BJ (cell line): ENCODE measurements around the gene MGAT3. TPM values are rescaled to one million over a fixed set of nuclear protein-coding genes. Genes with fewer than 3 reads are reported as not detected.

ENCODE experiments used
- CTCF ChIA-PET: fragments of 350-600 bp; formaldehyde crosslinking; extraction: SDS; loops from one replicate; lab custom pipeline; 2021; ENCODE audit warnings: antibody characterized with exemption, inconsistent platforms; lab: Yijun Ruan, JAX
- POLR2A ChIA-PET: fragments of 300-600 bp; sonication (Branson Sonifier 250); formaldehyde crosslinking; extraction: SDS; loops from one replicate; lab custom pipeline; 2021; ENCODE audit warnings: antibody characterized with exemption; lab: Charles Lee
- DNase-seq: peaks from one replicate; pipeline ENCODE4 v3.0.0-alpha.2; 2011; ENCODE audit warnings: low read depth
- H3K27me3 ChIP-seq: 2 replicates; pipeline ENCODE4 v1.6.0; 2011; ENCODE audit warnings: low read length; ENCODE audit not compliant: control insufficient read depth, insufficient read depth
- H3K36me3 ChIP-seq: 2 replicates; pipeline ENCODE4 v1.5.1; 2011; ENCODE audit warnings: low read length; ENCODE audit not compliant: control insufficient read depth, insufficient read depth
- H3K4me3 ChIP-seq: 2 replicates; pipeline ENCODE4 v1.5.1; 2011; ENCODE audit warnings: low read depth, mild to moderate bottlenecking, control low read depth, low read length
- polyA plus RNA-seq: library from polyadenylated mRNA; depleted of rRNA; stranded (reverse); fragments of >200 nt; gene quantifications from 2 replicates; pipeline ENCODE4 v1.2.3, GENCODE V29; 2011
- TF ChIP-seq, protein P1 (sequence below): IDR thresholded peaks from 2 replicates; pipeline ENCODE4 v1.5.1; 2011; ENCODE audit warnings: low read depth, mild to moderate bottlenecking, control low read depth, inconsistent platforms, low read length, moderate library complexity; ENCODE audit not compliant: insufficient read depth

MGAT3 gene
- polyA plus RNA-seq, 1 experiment: 0.53 TPM

DNA sequence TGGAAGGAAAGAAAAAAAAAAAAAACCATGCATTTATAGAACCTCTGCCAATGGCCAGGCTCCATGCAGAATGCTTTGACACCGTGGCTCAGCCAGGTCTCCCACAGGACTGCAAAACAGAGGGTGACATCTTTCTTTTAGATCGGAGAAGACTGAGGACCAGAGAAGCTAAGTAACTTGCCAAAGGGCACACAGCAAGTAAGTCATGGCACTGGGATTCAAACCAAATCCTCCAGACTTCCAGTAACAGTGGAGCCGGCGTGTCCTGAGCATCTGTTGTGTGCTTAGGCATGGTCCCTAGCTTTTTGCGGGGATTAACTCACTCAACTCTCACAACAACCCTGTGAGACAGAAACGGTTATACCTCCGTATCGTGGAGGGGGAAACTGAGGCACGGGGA lies 20.7 kb downstream of the MGAT3 start:
- POLR2A ChIA-PET: no interaction called here
- DNase-seq: no peak
- Histone ChIP-seq H3K27me3 (peaks cover 2% of the 10 kb centered on the region; the same call in 1 of the 2 replicates), H3K4me3 (no peak overlapping the region), H3K36me3 (no peaks in the 10 kb centered on the region)
- CTCF ChIA-PET: interaction anchor here (1.6 kb wide), 1 partner anchor 17 kb away, joined by 6 read pairs; no protein-coding TSS in a partner anchor
- TF ChIP-seq, protein P1, sequence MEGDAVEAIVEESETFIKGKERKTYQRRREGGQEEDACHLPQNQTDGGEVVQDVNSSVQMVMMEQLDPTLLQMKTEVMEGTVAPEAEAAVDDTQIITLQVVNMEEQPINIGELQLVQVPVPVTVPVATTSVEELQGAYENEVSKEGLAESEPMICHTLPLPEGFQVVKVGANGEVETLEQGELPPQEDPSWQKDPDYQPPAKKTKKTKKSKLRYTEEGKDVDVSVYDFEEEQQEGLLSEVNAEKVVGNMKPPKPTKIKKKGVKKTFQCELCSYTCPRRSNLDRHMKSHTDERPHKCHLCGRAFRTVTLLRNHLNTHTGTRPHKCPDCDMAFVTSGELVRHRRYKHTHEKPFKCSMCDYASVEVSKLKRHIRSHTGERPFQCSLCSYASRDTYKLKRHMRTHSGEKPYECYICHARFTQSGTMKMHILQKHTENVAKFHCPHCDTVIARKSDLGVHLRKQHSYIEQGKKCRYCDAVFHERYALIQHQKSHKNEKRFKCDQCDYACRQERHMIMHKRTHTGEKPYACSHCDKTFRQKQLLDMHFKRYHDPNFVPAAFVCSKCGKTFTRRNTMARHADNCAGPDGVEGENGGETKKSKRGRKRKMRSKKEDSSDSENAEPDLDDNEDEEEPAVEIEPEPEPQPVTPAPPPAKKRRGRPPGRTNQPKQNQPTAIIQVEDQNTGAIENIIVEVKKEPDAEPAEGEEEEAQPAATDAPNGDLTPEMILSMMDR: no peak

DNA sequence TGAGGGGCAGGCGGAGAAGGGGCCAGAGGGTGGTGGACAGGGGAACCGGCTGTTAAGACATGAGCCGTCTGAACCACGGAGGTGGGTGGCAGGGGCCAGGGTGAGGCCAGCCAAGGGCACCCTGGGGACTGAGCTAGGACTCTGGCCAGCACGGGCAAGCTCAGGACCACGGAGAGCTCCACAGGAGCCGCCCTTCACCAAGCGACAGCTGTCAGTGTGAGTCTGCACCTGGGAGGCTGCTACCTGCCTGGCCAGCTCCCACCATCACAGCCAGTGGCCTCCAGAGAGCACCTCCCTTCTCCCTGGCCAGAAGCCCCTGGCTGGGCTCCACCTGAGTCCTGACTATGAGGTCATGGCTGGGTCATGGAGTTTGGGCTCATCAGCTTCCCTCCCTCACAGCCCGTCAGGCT lies 21.6 kb downstream of the MGAT3 start:
- Histone ChIP-seq H3K4me3 (no peak overlapping the region), H3K27me3 (peaks cover 2% of the 10 kb centered on the region; the same call in 1 of the 2 replicates), H3K36me3 (no peaks in the 10 kb centered on the region)
- ChIA-PET CTCF (interaction anchor here (1.0 to 1.6 kb wide), 2 partner anchors 16 to 18 kb away, joined by 6 read pairs; no protein-coding TSS in a partner anchor), POLR2A (no interaction called here)
- DNase-seq: no peak
- TF ChIP-seq, protein P1: no peak

DNA sequence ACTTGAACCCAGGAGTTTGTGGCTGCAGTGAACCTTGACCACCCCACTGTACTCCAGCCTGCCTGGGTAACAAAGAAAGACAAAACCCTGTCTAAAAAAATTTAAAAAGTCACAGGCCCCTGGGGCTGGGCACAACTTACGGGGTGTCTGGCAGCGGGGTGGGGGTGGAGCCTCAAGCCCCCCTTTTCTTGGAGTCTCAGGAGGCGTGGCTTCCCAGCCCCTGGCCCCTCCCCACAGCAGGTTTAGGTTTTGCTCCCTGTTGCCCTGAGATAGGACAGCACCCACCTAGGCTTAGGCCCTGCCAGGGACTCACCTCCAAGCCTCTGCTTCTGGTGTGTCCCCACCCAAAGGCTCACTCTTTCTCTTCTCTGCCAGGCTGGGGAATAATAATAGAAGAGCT lies 22.4 kb downstream of the MGAT3 start:
- TF ChIP-seq, protein P1: no peak
- H3K36me3 ChIP-seq: no peaks in the 10 kb centered on the region
- CTCF ChIA-PET: no interaction called here
- peaks cover 2% of the 10 kb centered on the region; the same call in 1 of the 2 replicates for H3K27me3 ChIP-seq
- DNase-seq: no peak
- POLR2A ChIA-PET: no interaction called here
- no peak overlapping the region for H3K4me3 ChIP-seq

DNA sequence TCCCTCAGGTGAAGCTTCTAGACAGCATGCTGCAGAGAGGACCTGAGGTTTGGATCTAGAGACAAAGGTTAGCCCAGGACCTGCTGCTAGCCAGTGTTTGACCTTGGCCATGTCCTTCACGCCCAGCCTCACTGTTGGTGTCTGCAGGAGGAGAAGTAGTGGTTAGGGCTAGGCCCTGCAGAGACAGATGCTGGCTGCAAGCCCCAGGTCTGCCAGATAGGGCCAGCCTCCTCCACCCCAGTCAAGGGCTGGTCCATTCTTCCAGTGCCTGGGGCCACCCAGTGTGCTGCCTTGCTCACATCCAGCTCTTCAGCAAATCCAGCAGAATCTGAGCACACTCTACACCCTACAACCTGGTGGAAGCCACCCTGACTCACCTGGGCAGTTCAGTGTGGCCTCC lies 23.7 kb downstream of the MGAT3 start:
- DNase-seq: no peak
- POLR2A ChIA-PET: no interaction called here

DNA sequence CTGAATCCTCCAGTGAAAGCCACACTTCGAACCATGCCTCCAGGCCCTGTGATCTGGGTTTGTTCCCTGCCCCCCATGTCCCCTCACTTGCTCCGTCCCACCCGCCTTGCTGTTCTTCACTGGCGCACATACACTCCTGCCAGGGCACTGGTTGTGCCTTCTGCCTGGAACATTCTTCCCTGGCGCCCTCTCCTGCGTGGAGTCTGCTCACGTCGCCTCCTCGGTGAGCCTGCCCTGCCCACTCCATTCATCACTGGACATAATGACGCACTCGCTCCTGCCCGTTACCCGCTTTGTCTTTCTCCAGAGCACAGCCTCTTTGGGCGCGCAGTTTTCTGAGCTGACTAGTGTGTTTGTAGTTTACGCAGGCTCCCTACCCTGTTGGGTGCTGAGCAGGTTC lies 24.2 kb downstream of the MGAT3 start:
- Histone ChIP-seq H3K27me3 (peaks cover 2% of the 10 kb centered on the region; the same call in 1 of the 2 replicates), H3K36me3 (no peaks in the 10 kb centered on the region), H3K4me3 (no peak overlapping the region)
- DNase-seq: no peak
- POLR2A ChIA-PET: no interaction called here
- CTCF ChIA-PET: no interaction called here
- TF ChIP-seq, protein P1: no peak

More for the DNA sequence above, 23.7 kb downstream of the MGAT3 start:
- Histone ChIP-seq H3K36me3 (no peaks in the 10 kb centered on the region), H3K4me3 (no peak overlapping the region), H3K27me3 (peaks cover 2% of the 10 kb centered on the region; the same call in 1 of the 2 replicates)
- CTCF ChIA-PET: interaction anchor here (0.9 kb wide), 1 partner anchor 13 kb away, joined by 3 read pairs; no protein-coding TSS in a partner anchor
- TF ChIP-seq, protein P1: no peak
